ENCODE data around the gene ARTN. TPM values are rescaled to one million over a fixed set of nuclear protein-coding genes. Genes with fewer than 3 reads are reported as not detected.

ARTN gene
- polyA plus RNA-seq, 1 experiment = 0.39 TPM

GRCh38 chr1:43976045-43976444, 42.4 kb downstream of the ARTN start:
- Histone ChIP-seq H3K4me3 (ENCODE audit: low read depth, low read length) (peak overlapping the region; percentile 93), H3K36me3 (ENCODE audit: control insufficient read depth, insufficient read depth, low read length) (peaks cover 11% of the 10 kb centered on the region), H3K27me3 (ENCODE audit: control insufficient read depth, insufficient read depth, low read length) (no peaks in the 10 kb centered on the region)
- ChIA-PET CTCF (interaction anchor here (1.2 to 2.0 kb wide), 5 partner anchors 12 to 61 kb away, joined by 3 to 9 read pairs (median 7); no protein-coding TSS in a partner anchor), POLR2A (no interaction called here)
- TF ChIP-seq CTCF (IDR thresholded peaks at IDR 0.05; ENCODE audit: insufficient read depth, low read depth, low read length) = no peak
- DNase-seq (ENCODE audit: low read depth) = no peak

- H3K4me3 ChIP-seq (ENCODE audit: low read depth, low read length) = no peak overlapping the region
- ChIA-PET CTCF (interaction anchor here (1.0 to 1.3 kb wide), 2 partner anchors 43 to 60 kb away, joined by 3 to 4 read pairs; no protein-coding TSS in a partner anchor), POLR2A (no interaction called here)
- DNase-seq (ENCODE audit: low read depth) = no peak
- H3K36me3 ChIP-seq (ENCODE audit: control insufficient read depth, insufficient read depth, low read length) = peaks cover 11% of the 10 kb centered on the region
- no peak for TF ChIP-seq CTCF (IDR thresholded peaks at IDR 0.05; ENCODE audit: insufficient read depth, low read depth, low read length)
- H3K27me3 ChIP-seq (ENCODE audit: control insufficient read depth, insufficient read depth, low read length) = no peaks in the 10 kb centered on the region
These were observed 43.3 kb downstream of the ARTN start for GRCh38 chr1:43976890-43977289.

GRCh38 chr1:43977376-43978263, 44.0 kb downstream of the ARTN start:
- CTCF ChIA-PET = interaction anchor here (1.0 to 1.3 kb wide), 3 partner anchors 8 to 59 kb away, joined by 3 to 4 read pairs (median 3); partner anchors contain the start of gene DPH2
- no peaks in the 10 kb centered on the region for H3K27me3 ChIP-seq (ENCODE audit: control insufficient read depth, insufficient read depth, low read length)
- TF ChIP-seq CTCF (IDR thresholded peaks at IDR 0.05; ENCODE audit: insufficient read depth, low read depth, low read length) = no peak
- DNase-seq (ENCODE audit: low read depth) = no peak
- POLR2A ChIA-PET = no interaction called here
- no peak overlapping the region for H3K4me3 ChIP-seq (ENCODE audit: low read depth, low read length)
- H3K36me3 ChIP-seq (ENCODE audit: control insufficient read depth, insufficient read depth, low read length) = peaks cover 8% of the 10 kb centered on the region

- Histone ChIP-seq H3K27me3 (ENCODE audit: control insufficient read depth, insufficient read depth, low read length) (no peaks in the 10 kb centered on the region), H3K36me3 (ENCODE audit: control insufficient read depth, insufficient read depth, low read length) (peaks cover 8% of the 10 kb centered on the region), H3K4me3 (ENCODE audit: low read depth, low read length) (no peak overlapping the region)
- DNase-seq (ENCODE audit: low read depth) = no peak
- ChIA-PET CTCF (interaction anchor here (1.0 kb wide), 1 partner anchor 8 kb away, joined by 3 read pairs; the partner anchor contains the start of gene DPH2), POLR2A (no interaction called here)
- no peak for TF ChIP-seq CTCF (IDR thresholded peaks at IDR 0.05; ENCODE audit: insufficient read depth, low read depth, low read length)
These were observed 44.6 kb downstream of the ARTN start for GRCh38 chr1:43978264-43978550.

GRCh38 chr1:43978551-43979260, 45.1 kb downstream of the ARTN start, which contains the start of gene B4GALT2:
Gene B4GALT2, plus strand, starts transcription at chr1:43979210. Its CDS starts 1,951 bp downstream, at chr1:43981161.
- peak within 1 kb of the TSS; percentile 68 for H3K4me3 ChIP-seq (ENCODE audit: low read depth, low read length)
- DNase-seq (ENCODE audit: low read depth) = no peak
- H3K27me3 ChIP-seq (ENCODE audit: control insufficient read depth, insufficient read depth, low read length) = no peaks in the 10 kb centered on the region
- POLR2A ChIA-PET = no interaction called here
- TF ChIP-seq CTCF (IDR thresholded peaks at IDR 0.05; ENCODE audit: insufficient read depth, low read depth, low read length) = no peak
- CTCF ChIA-PET = interaction anchor here (1.0 kb wide), 1 partner anchor 9 kb away, joined by 3 read pairs; the partner anchor contains the start of gene DPH2
- H3K36me3 ChIP-seq (ENCODE audit: control insufficient read depth, insufficient read depth, low read length) = peaks cover 11% of the 10 kb centered on the region
